HepG2 (cell line): ENCODE data around the gene CCDC74A. TPM values are rescaled to one million over a fixed set of nuclear protein-coding genes. Genes with fewer than 3 reads are reported as not detected.
A peak's percentile ranks its signal among the peaks of the same experiment; 100 is the strongest.

Source experiments
- ASH2L ChIP-seq: fragments of 300-600, 200-600 bp; sonication (generic); IDR thresholded peaks from 2 replicates; pipeline ENCODE4 v1.7.0; 2017; ENCODE audit warnings: low read depth, mild to moderate bottlenecking, moderate library complexity, mixed read lengths, low read length; ENCODE audit not compliant: insufficient read length
- DBP ChIP-seq: sonication (generic); formaldehyde crosslinking; IDR thresholded peaks from 2 replicates; pipeline ENCODE4 v1.4.0; 2020; ENCODE audit warnings: missing genetic modification reagents; ENCODE audit errors: not compliant biosample characterization
- MED1 ChIP-seq: sonication (generic); formaldehyde crosslinking; IDR thresholded peaks from 2 replicates; pipeline ENCODE4 v1.4.0; 2020; ENCODE audit warnings: missing genetic modification reagents
- PHF21A ChIP-seq: sonication (generic); formaldehyde crosslinking; IDR thresholded peaks from 2 replicates; pipeline ENCODE4 v1.5.0; 2020; ENCODE audit warnings: mild to moderate bottlenecking, missing genetic modification reagents
- REL ChIP-seq: sonication (generic); formaldehyde crosslinking; conservative IDR thresholded peaks from 2 replicates; pipeline ENCODE4 v1.8.0; 2022; ENCODE audit warnings: mild to moderate bottlenecking, missing genetic modification reagents, moderate library complexity
- ZBTB40 ChIP-seq, 2 experiments: fragments of 450-650 bp in 1 of 2; sonication (generic) in 1 of 2; formaldehyde crosslinking in 1 of 2; IDR thresholded peaks; 2 replicates each; pipeline versions ENCODE4 v1.6.1 to v1.8.0; 2016 to 2022; ENCODE audit warnings: antibody characterized with exemption in 1 of 2, mild to moderate bottlenecking in 1 of 2, missing genetic modification reagents in 1 of 2
- ZNF121 ChIP-seq: sonication (generic); formaldehyde crosslinking; IDR thresholded peaks from 2 replicates; pipeline ENCODE4 v1.5.0; 2020; ENCODE audit warnings: mild to moderate bottlenecking, missing genetic modification reagents
- ZNF18 ChIP-seq: sonication (generic); formaldehyde crosslinking; IDR thresholded peaks from 2 replicates; pipeline ENCODE4 v1.8.0; 2022; ENCODE audit warnings: mild to moderate bottlenecking, missing genetic modification reagents; ENCODE audit not compliant: insufficient replicate concordance
- ZNF891 ChIP-seq: sonication (generic); formaldehyde crosslinking; IDR thresholded peaks from 2 replicates; pipeline ENCODE4 v1.5.0; 2020; ENCODE audit warnings: mild to moderate bottlenecking, missing genetic modification reagents
- ZSCAN30 ChIP-seq: sonication (generic); formaldehyde crosslinking; IDR thresholded peaks from 2 replicates; pipeline ENCODE4 v1.5.0; 2020; ENCODE audit warnings: mild to moderate bottlenecking, missing genetic modification reagents
- polyA plus RNA-seq, 8 experiments: library from polyadenylated mRNA; depleted of rRNA in 3 of 8; stranded (reverse) in 7 of 8; unstranded in 1 of 8; fragments of >200 nt; fragmentation: Illumina TruSeq in 4 of 8; extraction: Trizol in 4 of 8; gene quantifications; 2 replicates each; pipeline versions ENCODE4 v1.2.1 to v1.2.3, GENCODE V29; 2011 to 2016; ENCODE audit warnings: low read depth in 4 of 8, missing spikeins in 1 of 8, mixed read lengths in 1 of 8; ENCODE audit not compliant: insufficient read depth in 1 of 8
- total RNA-seq, 5 experiments: library from RNA; depleted of rRNA; stranded (reverse); fragments of >200 nt; fragmentation: Illumina TruSeq; extraction: Trizol; gene quantifications; 2 replicates each; pipeline ENCODE4 v1.2.3, GENCODE V29; 2016; ENCODE audit warnings: low read depth in 1 of 5
- TF ChIP-seq, protein P1 (sequence below): sonication (generic); formaldehyde crosslinking; conservative IDR thresholded peaks from 2 replicates; pipeline ENCODE4 v1.5.0; 2020; ENCODE audit warnings: missing genetic modification reagents
- TF ChIP-seq, protein P2 (sequence below): sonication (generic); formaldehyde crosslinking; IDR thresholded peaks from 2 replicates; pipeline ENCODE4 v1.8.1; 2023; ENCODE audit warnings: mild to moderate bottlenecking, inconsistent platforms, moderate library complexity, missing genetic modification reagents, borderline replicate concordance

The CCDC74A gene
- total and polyA plus RNA-seq, 2 of the 13 experiments (the other 11 are each of a cell fraction or from before 2014, with no cell fraction given): 0.15 to 0.17 TPM

DNA sequence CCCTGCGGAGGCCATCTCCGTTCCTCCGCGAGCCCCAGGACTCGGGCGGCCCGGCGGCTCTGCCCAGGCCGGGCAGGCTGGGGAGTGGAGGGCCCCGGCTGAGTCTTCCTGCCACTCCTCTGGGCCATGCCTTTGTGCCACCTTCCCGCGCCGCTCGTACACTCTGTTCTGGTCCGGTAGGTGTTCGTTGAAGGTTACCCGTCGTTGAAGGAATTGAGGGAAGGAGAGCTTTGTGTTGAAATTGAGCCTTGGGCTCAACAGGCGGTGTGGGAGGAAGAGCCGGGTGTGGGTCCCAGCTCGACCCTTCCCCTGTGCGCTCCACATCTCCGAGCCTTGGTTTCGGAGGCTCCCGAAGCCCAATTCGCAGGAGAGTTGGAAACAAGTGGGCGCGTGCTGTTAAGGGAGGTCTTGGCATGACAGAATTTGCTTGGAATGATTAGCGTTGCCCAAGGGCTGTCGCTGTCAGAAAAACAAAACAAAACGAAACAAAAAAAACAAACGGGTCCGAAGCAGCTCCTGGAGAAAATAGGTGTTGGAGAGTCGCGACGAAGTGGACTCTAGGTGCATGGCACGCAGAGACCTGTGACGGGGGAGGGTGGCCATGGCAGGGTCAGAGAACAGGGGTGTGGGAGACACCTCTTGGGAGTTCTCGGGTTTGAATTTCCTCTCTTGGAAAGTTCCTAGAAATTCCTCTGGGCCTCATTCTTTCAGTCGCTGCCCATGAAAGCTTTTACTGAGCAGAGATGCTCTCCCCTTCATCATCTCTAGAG, 34.3 kb upstream of the CCDC74A start (continued):
- peak; percentile 91 for TF ChIP-seq ZNF18 (CRISPR knock-in tag)
- 0 out of 2 replicates have a peak, but pooled peaks have one; percentile 2 for TF ChIP-seq ZNF121 (CRISPR knock-in tag)
- no peak for TF ChIP-seq ZBTB40 (IDR thresholded peaks at IDR 0.05)
- 0 out of 2 replicates have a peak, but pooled peaks have one; percentile 10 for TF ChIP-seq ZBTB40 (CRISPR knock-in tag; IDR thresholded peaks at IDR 0.05)
- TF ChIP-seq ASH2L: no peak
- TF ChIP-seq REL (CRISPR knock-in tag): peak; percentile 70; the same call in 1 of the 2 replicates
- TF ChIP-seq PHF21A (CRISPR knock-in tag): no peak
- TF ChIP-seq, protein P1, sequence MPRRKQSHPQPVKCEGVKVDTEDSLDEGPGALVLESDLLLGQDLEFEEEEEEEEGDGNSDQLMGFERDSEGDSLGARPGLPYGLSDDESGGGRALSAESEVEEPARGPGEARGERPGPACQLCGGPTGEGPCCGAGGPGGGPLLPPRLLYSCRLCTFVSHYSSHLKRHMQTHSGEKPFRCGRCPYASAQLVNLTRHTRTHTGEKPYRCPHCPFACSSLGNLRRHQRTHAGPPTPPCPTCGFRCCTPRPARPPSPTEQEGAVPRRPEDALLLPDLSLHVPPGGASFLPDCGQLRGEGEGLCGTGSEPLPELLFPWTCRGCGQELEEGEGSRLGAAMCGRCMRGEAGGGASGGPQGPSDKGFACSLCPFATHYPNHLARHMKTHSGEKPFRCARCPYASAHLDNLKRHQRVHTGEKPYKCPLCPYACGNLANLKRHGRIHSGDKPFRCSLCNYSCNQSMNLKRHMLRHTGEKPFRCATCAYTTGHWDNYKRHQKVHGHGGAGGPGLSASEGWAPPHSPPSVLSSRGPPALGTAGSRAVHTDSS (CRISPR knock-in tag): no peak
- peak; percentile 91 for TF ChIP-seq DBP (CRISPR knock-in tag)
- TF ChIP-seq MED1 (CRISPR knock-in tag): 0 out of 2 replicates have a peak, but pooled peaks have one; percentile 5
- TF ChIP-seq, protein P2, sequence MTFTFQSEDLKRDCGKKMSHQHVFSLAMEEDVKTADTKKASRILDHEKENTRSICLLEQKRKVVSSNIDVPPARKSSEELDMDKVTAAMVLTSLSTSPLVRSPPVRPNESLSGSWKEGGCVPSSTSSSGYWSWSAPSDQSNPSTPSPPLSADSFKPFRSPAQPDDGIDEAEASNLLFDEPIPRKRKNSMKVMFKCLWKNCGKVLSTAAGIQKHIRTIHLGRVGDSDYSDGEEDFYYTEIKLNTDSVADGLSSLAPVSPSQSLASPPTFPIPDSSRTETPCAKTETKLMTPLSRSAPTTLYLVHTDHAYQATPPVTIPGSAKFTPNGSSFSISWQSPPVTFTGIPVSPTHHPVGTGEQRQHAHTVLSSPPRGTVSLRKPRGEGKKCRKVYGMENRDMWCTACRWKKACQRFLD (CRISPR knock-in tag): 0 out of 2 replicates have a peak, but pooled peaks have one; percentile 17
- TF ChIP-seq ZSCAN30 (CRISPR knock-in tag): 0 out of 2 replicates have a peak, but pooled peaks have one; percentile 31
- TF ChIP-seq ZNF891: peak; percentile 14; the same call in 1 of the 2 replicates
